ENCODE measurements around the gene LYPLAL1. TPM values are rescaled to one million over a fixed set of nuclear protein-coding genes. Genes with fewer than 3 reads are reported as not detected.

LYPLAL1 gene
- total RNA-seq, 1 experiment from 2014 or later, result 20.7 TPM

DNA sequence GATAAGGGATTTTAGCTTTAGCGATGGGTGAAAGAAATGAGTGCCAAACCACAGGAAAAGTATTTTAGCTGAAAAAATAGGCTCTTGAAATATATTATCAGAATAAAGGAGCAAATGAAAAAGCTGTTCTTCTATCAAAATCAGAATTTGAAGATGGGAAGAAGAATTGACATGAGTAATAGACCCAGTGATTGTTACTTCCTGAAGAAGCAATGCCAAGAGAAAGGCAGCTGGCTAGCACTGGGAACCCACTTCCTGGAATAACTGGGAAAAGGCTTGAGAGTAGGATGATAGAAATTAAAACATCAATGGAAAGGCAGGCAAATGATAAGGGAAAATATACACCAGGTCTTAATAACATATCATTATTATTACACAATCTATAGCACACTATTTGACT, 29.9 kb upstream of the LYPLAL1 start (continued):
- TF ChIP-seq, protein P1, sequence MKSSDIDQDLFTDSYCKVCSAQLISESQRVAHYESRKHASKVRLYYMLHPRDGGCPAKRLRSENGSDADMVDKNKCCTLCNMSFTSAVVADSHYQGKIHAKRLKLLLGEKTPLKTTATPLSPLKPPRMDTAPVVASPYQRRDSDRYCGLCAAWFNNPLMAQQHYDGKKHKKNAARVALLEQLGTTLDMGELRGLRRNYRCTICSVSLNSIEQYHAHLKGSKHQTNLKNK (CRISPR knock-in tag; IDR thresholded peaks at IDR 0.05), result no peak
- TF ChIP-seq ZNF121 (CRISPR knock-in tag; IDR thresholded peaks at IDR 0.05), result no peak

DNA sequence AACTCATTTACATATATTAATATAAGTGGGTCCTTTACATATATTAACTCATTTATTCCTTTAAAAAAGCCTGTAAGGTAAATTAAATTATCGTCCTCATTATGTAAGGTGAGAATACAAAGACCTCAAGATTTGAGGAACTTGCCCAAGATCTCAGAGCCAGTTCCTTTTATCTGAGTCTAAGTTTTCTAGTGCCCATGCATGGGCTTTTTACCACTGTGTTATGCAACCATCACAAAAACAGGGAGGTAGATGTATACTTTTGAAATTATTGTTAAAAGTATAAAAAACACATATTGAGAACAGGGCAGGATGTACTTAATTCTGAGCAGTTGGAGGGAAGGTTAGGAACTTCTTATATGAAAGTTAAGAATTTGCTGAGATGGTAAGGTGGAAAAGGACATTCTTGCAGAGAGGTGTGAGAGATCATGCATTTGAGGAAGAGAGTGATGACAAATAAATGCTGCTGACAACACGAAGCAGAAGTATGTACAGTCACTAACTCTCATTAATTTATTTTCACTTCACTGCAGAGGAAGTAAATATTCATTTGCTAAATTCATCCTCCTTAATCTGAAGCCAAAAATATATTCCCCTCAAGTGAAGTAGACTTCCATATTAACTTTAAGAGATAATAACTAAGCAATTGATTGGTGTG, 28.9 kb upstream of the LYPLAL1 start:
- no peak overlapping the region for H3K4me3 Mint-ChIP-seq
- DNase-seq (ENCODE audit: low spot score) (no peak), ATAC-seq (no peak)
- TF ChIP-seq MYBL2 (CRISPR knock-in tag; IDR thresholded peaks at IDR 0.05) (no peak), ZNF532 (CRISPR knock-in tag; IDR thresholded peaks at IDR 0.05; ENCODE audit: borderline replicate concordance) (no peak), SMAD4 (CRISPR knock-in tag; IDR thresholded peaks at IDR 0.05) (no peak), TP53 (CRISPR knock-in tag; IDR thresholded peaks at IDR 0.05) (no peak), TCF7 (CRISPR knock-in tag; IDR thresholded peaks at IDR 0.05; ENCODE audit: low read depth) (no peak), GABPB1 (CRISPR knock-in tag; IDR thresholded peaks at IDR 0.05) (no peak), SP1 (CRISPR knock-in tag; conservative IDR thresholded peaks at IDR 0.05) (no peak), CREM (CRISPR knock-in tag; IDR thresholded peaks at IDR 0.05) (no peak), NFE2L1 (CRISPR knock-in tag; IDR thresholded peaks at IDR 0.05) (no peak), FOXJ3 (CRISPR knock-in tag; IDR thresholded peaks at IDR 0.05; ENCODE audit: borderline replicate concordance) (no peak), ZBTB21 (CRISPR knock-in tag; IDR thresholded peaks at IDR 0.05; ENCODE audit: borderline replicate concordance) (no peak), MAX (CRISPR knock-in tag; IDR thresholded peaks at IDR 0.05) (no peak), SMAD3 (CRISPR knock-in tag; IDR thresholded peaks at IDR 0.05; ENCODE audit: borderline replicate concordance) (no peak), NR1H2 (CRISPR knock-in tag; IDR thresholded peaks at IDR 0.05) (no peak), IRF2 (CRISPR knock-in tag; IDR thresholded peaks at IDR 0.05; ENCODE audit: borderline replicate concordance, low read depth) (no peak)
- TF ChIP-seq, protein P2, sequence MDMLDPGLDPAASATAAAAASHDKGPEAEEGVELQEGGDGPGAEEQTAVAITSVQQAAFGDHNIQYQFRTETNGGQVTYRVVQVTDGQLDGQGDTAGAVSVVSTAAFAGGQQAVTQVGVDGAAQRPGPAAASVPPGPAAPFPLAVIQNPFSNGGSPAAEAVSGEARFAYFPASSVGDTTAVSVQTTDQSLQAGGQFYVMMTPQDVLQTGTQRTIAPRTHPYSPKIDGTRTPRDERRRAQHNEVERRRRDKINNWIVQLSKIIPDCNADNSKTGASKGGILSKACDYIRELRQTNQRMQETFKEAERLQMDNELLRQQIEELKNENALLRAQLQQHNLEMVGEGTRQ (CRISPR knock-in tag; IDR thresholded peaks at IDR 0.05), result no peak
- TF ChIP-seq, protein P3, sequence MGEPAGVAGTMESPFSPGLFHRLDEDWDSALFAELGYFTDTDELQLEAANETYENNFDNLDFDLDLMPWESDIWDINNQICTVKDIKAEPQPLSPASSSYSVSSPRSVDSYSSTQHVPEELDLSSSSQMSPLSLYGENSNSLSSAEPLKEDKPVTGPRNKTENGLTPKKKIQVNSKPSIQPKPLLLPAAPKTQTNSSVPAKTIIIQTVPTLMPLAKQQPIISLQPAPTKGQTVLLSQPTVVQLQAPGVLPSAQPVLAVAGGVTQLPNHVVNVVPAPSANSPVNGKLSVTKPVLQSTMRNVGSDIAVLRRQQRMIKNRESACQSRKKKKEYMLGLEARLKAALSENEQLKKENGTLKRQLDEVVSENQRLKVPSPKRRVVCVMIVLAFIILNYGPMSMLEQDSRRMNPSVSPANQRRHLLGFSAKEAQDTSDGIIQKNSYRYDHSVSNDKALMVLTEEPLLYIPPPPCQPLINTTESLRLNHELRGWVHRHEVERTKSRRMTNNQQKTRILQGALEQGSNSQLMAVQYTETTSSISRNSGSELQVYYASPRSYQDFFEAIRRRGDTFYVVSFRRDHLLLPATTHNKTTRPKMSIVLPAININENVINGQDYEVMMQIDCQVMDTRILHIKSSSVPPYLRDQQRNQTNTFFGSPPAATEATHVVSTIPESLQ (CRISPR knock-in tag; IDR thresholded peaks at IDR 0.05), result no peak
- peaks cover 7% of the 10 kb centered on the region; the same call in 1 of the 2 replicates for H3K4me1 Mint-ChIP-seq
- POLR2A ChIA-PET, result no interaction called here
- H3K27me3 Mint-ChIP-seq (ENCODE audit: low read depth), result no peaks in the 10 kb centered on the region
- H3K27ac Mint-ChIP-seq, result no peak overlapping the region
- no peaks in the 10 kb centered on the region for H3K9me3 Mint-ChIP-seq
- H3K36me3 Mint-ChIP-seq, result no peaks in the 10 kb centered on the region
- CTCF ChIA-PET, result no interaction called here

Measured in WTC11 (cell line).